HEK293 (cell line): ENCODE results near the gene HCFC1.

Experiments
- CTCF ChIA-PET: fragments of 350-600 bp; formaldehyde crosslinking; extraction: SDS; loops from one replicate; lab custom pipeline; 2021; ENCODE audit warnings: antibody characterized with exemption; lab: Yijun Ruan, JAX
- POLR2A ChIA-PET: fragments of 300-600 bp; formaldehyde crosslinking; extraction: SDS; loops from one replicate; lab custom pipeline; 2020; ENCODE audit warnings: antibody characterized with exemption, inconsistent platforms; lab: Yijun Ruan, JAX
- H3K27ac ChIP-seq: fragments of 200-500 bp; sonication (Bioruptor generic); 2 replicates; pipeline ENCODE4 v1.5.1; 2014; ENCODE audit warnings: low read depth, low read length, control low read depth, inconsistent platforms; ENCODE audit errors: extremely low read depth
- H3K36me3 ChIP-seq, 2 experiments: fragments of 200-500 bp in 1 of 2; sonication (Bioruptor generic) in 1 of 2; 1 replicate in 1 of 2; 2 replicates in 1 of 2; pipeline ENCODE4 v1.5.1; 2014 to 2017; ENCODE audit warnings: inconsistent platforms in 2 of 2, low read length in 2 of 2; ENCODE audit not compliant: control insufficient read depth in 2 of 2, insufficient read depth in 1 of 2
- H3K4me1 ChIP-seq: fragments of 200-500 bp; sonication (Bioruptor generic); 2 replicates; pipeline ENCODE4 v1.5.1; 2014; ENCODE audit warnings: mild to moderate bottlenecking, low read length, inconsistent platforms; ENCODE audit not compliant: control insufficient read depth, insufficient read depth
- H3K4me3 ChIP-seq: 2 replicates; pipeline ENCODE4 v1.5.1; 2011; ENCODE audit warnings: low read depth, mild to moderate bottlenecking, control low read depth, low read length, moderate library complexity
- H3K9me3 ChIP-seq: fragments of 200-500 bp; sonication (Bioruptor generic); 2 replicates; pipeline ENCODE4 v1.5.1; 2014; ENCODE audit warnings: low read depth, low read length, inconsistent platforms; ENCODE audit not compliant: control insufficient read depth, insufficient read depth
- AEBP2 ChIP-seq: fragments of 450-650 bp; formaldehyde crosslinking; IDR thresholded peaks from 2 replicates; pipeline ENCODE4 v1.5.1; 2016; ENCODE audit warnings: missing biosample characterization, missing genetic modification characterization, borderline replicate concordance
- ATF2 ChIP-seq: fragments of 450-650 bp; formaldehyde crosslinking; IDR thresholded peaks from 2 replicates; pipeline ENCODE4 v1.5.1; 2016; ENCODE audit warnings: missing biosample characterization, missing genetic modification characterization, low read depth
- GFI1B ChIP-seq: fragments of 450-650 bp; formaldehyde crosslinking; IDR thresholded peaks from 2 replicates; pipeline ENCODE4 v1.5.1; 2016; ENCODE audit warnings: missing biosample characterization, missing genetic modification characterization
- GLIS1 ChIP-seq: fragments of 450-650 bp; formaldehyde crosslinking; IDR thresholded peaks from 2 replicates; pipeline ENCODE4 v1.5.1; 2016; ENCODE audit warnings: missing biosample characterization, missing genetic modification characterization
- GLIS2 ChIP-seq: fragments of 450-650 bp; formaldehyde crosslinking; IDR thresholded peaks from 2 replicates; pipeline ENCODE4 v1.5.1; 2016; ENCODE audit warnings: missing biosample characterization, missing genetic modification characterization
- KLF1 ChIP-seq: fragments of 450-650 bp; formaldehyde crosslinking; IDR thresholded peaks from 2 replicates; pipeline ENCODE4 v1.5.1; 2016; ENCODE audit warnings: missing biosample characterization, missing genetic modification characterization
- KLF17 ChIP-seq: fragments of 450-650 bp; formaldehyde crosslinking; IDR thresholded peaks from 2 replicates; pipeline ENCODE4 v1.5.1; 2016; ENCODE audit warnings: missing biosample characterization, missing genetic modification characterization
- KLF7 ChIP-seq: fragments of 450-650 bp; formaldehyde crosslinking; IDR thresholded peaks from 2 replicates; pipeline ENCODE4 v1.5.1; 2016; ENCODE audit warnings: missing biosample characterization, missing genetic modification characterization, borderline replicate concordance
- MZF1 ChIP-seq: fragments of 450-650 bp; formaldehyde crosslinking; IDR thresholded peaks from 2 replicates; pipeline ENCODE4 v1.5.1; 2017; ENCODE audit warnings: missing biosample characterization, missing genetic modification characterization, borderline replicate concordance
- PATZ1 ChIP-seq: fragments of 450-650 bp; formaldehyde crosslinking; IDR thresholded peaks from 2 replicates; pipeline ENCODE4 v1.5.1; 2016; ENCODE audit warnings: missing biosample characterization, missing genetic modification characterization
- RBAK ChIP-seq: fragments of 450-650 bp; formaldehyde crosslinking; IDR thresholded peaks from 2 replicates; pipeline ENCODE4 v1.5.1; 2016; ENCODE audit warnings: missing biosample characterization, missing genetic modification characterization
- SCRT2 ChIP-seq: fragments of 450-650 bp; formaldehyde crosslinking; IDR thresholded peaks from 2 replicates; pipeline ENCODE4 v1.5.1; 2016; ENCODE audit warnings: missing biosample characterization, missing genetic modification characterization
- ZBTB11 ChIP-seq: fragments of 450-650 bp; formaldehyde crosslinking; conservative IDR thresholded peaks from 2 replicates; pipeline ENCODE4 v1.5.1; 2016; ENCODE audit warnings: low read depth, missing biosample characterization, missing genetic modification characterization
- ZBTB20 ChIP-seq: fragments of 450-650 bp; formaldehyde crosslinking; IDR thresholded peaks from 2 replicates; pipeline ENCODE4 v1.5.1; 2016; ENCODE audit warnings: missing biosample characterization, missing genetic modification characterization
- ZFP41 ChIP-seq: fragments of 450-650 bp; formaldehyde crosslinking; IDR thresholded peaks from 2 replicates; pipeline ENCODE4 v1.5.1; 2016; ENCODE audit warnings: missing biosample characterization, missing genetic modification characterization, borderline replicate concordance
- ZIC2 ChIP-seq: fragments of 450-650 bp; formaldehyde crosslinking; IDR thresholded peaks from 2 replicates; pipeline ENCODE4 v1.5.1; 2016; ENCODE audit warnings: missing biosample characterization, missing genetic modification characterization
- ZNF175 ChIP-seq: fragments of 450-650 bp; formaldehyde crosslinking; IDR thresholded peaks from 2 replicates; pipeline ENCODE4 v1.5.1; 2016; ENCODE audit warnings: missing biosample characterization, missing genetic modification characterization
- ZNF214 ChIP-seq: fragments of 450-650 bp; formaldehyde crosslinking; IDR thresholded peaks from 2 replicates; pipeline ENCODE4 v1.5.1; 2017; ENCODE audit warnings: missing biosample characterization, mild to moderate bottlenecking, missing genetic modification characterization, borderline replicate concordance
- ZNF311 ChIP-seq: fragments of 450-650 bp; formaldehyde crosslinking; IDR thresholded peaks from 2 replicates; pipeline ENCODE4 v1.5.1; 2017; ENCODE audit warnings: missing biosample characterization, missing genetic modification characterization, borderline replicate concordance
- ZNF501 ChIP-seq: fragments of 450-650 bp; formaldehyde crosslinking; IDR thresholded peaks from 2 replicates; pipeline ENCODE4 v1.5.1; 2016; ENCODE audit warnings: missing biosample characterization, missing genetic modification characterization
- ZNF610 ChIP-seq: fragments of 450-650 bp; formaldehyde crosslinking; IDR thresholded peaks from 2 replicates; pipeline ENCODE4 v1.5.1; 2016; ENCODE audit warnings: missing biosample characterization, missing genetic modification characterization, borderline replicate concordance
- ZNF623 ChIP-seq: fragments of 450-650 bp; formaldehyde crosslinking; IDR thresholded peaks from 2 replicates; pipeline ENCODE4 v1.5.1; 2016; ENCODE audit warnings: missing biosample characterization, missing genetic modification characterization
- ZNF626 ChIP-seq: fragments of 450-650 bp; sonication (Bioruptor Pico); formaldehyde crosslinking; IDR thresholded peaks from 2 replicates; pipeline ENCODE4 v1.5.1; 2018; ENCODE audit warnings: missing biosample characterization, missing genetic modification characterization, inconsistent platforms
- ZNF658 ChIP-seq: fragments of 450-650 bp; formaldehyde crosslinking; IDR thresholded peaks from 2 replicates; pipeline ENCODE4; 2016; ENCODE audit warnings: missing biosample characterization, missing genetic modification characterization
- ZNF692 ChIP-seq: fragments of 450-650 bp; formaldehyde crosslinking; IDR thresholded peaks from 2 replicates; pipeline ENCODE4 v1.5.1; 2016; ENCODE audit warnings: missing biosample characterization, missing genetic modification characterization
- ZSCAN16 ChIP-seq: fragments of 450-650 bp; formaldehyde crosslinking; IDR thresholded peaks from 2 replicates; pipeline ENCODE4 v1.5.1; 2016; ENCODE audit warnings: missing biosample characterization, missing genetic modification characterization

The HCFC1 gene

GRCh38 chrX:153903238-153903980 is 68.2 kb downstream of the HCFC1 start (continued):
- TF ChIP-seq RBAK (tag by site-specific recombination): no peak
- no peak for TF ChIP-seq ZFP41 (tag by site-specific recombination)
- no peak for TF ChIP-seq ZNF610
- no peak for TF ChIP-seq ZNF214 (tag by site-specific recombination)
- TF ChIP-seq ZNF623 (tag by site-specific recombination): no peak

GRCh38 chrX:153902385-153902784 is 69.2 kb downstream of the HCFC1 start:
- Histone ChIP-seq H3K27ac (no peak overlapping the region), H3K9me3 (no peaks in the 10 kb centered on the region; the same call in 1 of the 2 replicates), H3K36me3 (no peaks in the 10 kb centered on the region), H3K4me3 (no peak overlapping the region), H3K4me1 (no peaks in the 10 kb centered on the region)
- ChIA-PET CTCF (no interaction called here), POLR2A (no interaction called here)
- peak; percentile 97 for TF ChIP-seq KLF17 (tag by site-specific recombination)
- TF ChIP-seq RBAK (tag by site-specific recombination): no peak
- TF ChIP-seq ZNF311 (tag by site-specific recombination): no peak
- no peak for TF ChIP-seq ZBTB11 (tag by site-specific recombination)
- TF ChIP-seq AEBP2 (tag by site-specific recombination): no peak
- no peak for TF ChIP-seq ZNF501 (tag by site-specific recombination)
- TF ChIP-seq GLIS2: peak; percentile 41; the same call in 1 of the 2 replicates
- no peak for TF ChIP-seq ZBTB20
- TF ChIP-seq GLIS1: peak; percentile 58; the same call in 1 of the 2 replicates
- TF ChIP-seq ZSCAN16 (tag by site-specific recombination): no peak
- TF ChIP-seq ZNF658: no peak
- TF ChIP-seq GFI1B (tag by site-specific recombination): no peak
- no peak for TF ChIP-seq SCRT2
- TF ChIP-seq ATF2 (tag by site-specific recombination): no peak
- TF ChIP-seq KLF7 (tag by site-specific recombination): no peak
- TF ChIP-seq PATZ1 (tag by site-specific recombination): no peak; the same call in 1 of the 2 replicates
- TF ChIP-seq ZNF626: no peak
- TF ChIP-seq ZNF692: no peak
- TF ChIP-seq ZNF175 (tag by site-specific recombination): no peak
- peak; percentile 61 for TF ChIP-seq ZIC2
- no peak for TF ChIP-seq MZF1 (tag by site-specific recombination)
- peak; percentile 91 for TF ChIP-seq KLF1 (tag by site-specific recombination)
